Thyroid gland (tissue), 4 donors: Measurements from ENCODE around the gene MGST1. TPM values are rescaled to one million over a fixed set of nuclear protein-coding genes. Genes with fewer than 3 reads are reported as not detected.

ENCODE experiments used
- DNase-seq, 2 donors: peaks; one replicate each; pipeline ENCODE4 v3.0.0-alpha.2; 2019
- H3K27ac ChIP-seq, 3 donors: fragments of 200-600 bp; sonication (generic); 1 replicate in 2 of 3; 2 replicates in 1 of 3; pipeline ENCODE4 v1.5.1; 2016 to 2019; ENCODE audit warnings: mild to moderate bottlenecking in 1 of 3, moderate library complexity in 1 of 3
- H3K27me3 ChIP-seq: fragments of 200-600 bp; sonication (generic); one replicate; pipeline ENCODE4 v1.5.1; 2019
- H3K36me3 ChIP-seq, 2 donors: fragments of 200-600 bp; sonication (generic); one replicate each; pipeline ENCODE4 v1.5.1; 2016 to 2019
- H3K4me1 ChIP-seq, 2 donors: fragments of 200-600 bp; sonication (generic); one replicate each; pipeline ENCODE4 v1.5.1; 2017 to 2019
- H3K4me3 ChIP-seq, 3 donors: fragments of 200-600 bp; sonication (generic); replicated peaks in 1 of 3; 1 replicate in 2 of 3; 2 replicates in 1 of 3; pipeline ENCODE4 v1.5.1; 2016; ENCODE audit warnings: mild to moderate bottlenecking in 1 of 3
- H3K9me3 ChIP-seq: fragments of 200-600 bp; sonication (generic); one replicate; pipeline ENCODE4 v1.5.1; 2017
- CTCF ChIP-seq, 6 experiments: fragments of 200-600 bp in 3 of 6; fragments of 450-650 bp in 3 of 6; sonication (generic) in 3 of 6; IDR thresholded peaks; one replicate each; pipeline ENCODE4 v1.5.1; 2016 to 2019; ENCODE audit warnings: antibody characterized with exemption in 6 of 6, mild to moderate bottlenecking in 2 of 6, inconsistent platforms in 1 of 6, moderate library complexity in 1 of 6
- POLR2A ChIP-seq, 2 donors: fragments of 450-650 bp; IDR thresholded peaks; one replicate each; pipeline ENCODE4 v1.6.1; 2017; ENCODE audit warnings: antibody characterized with exemption in 2 of 2, mild to moderate bottlenecking in 2 of 2, moderate library complexity in 1 of 2
- WGBS, 2 donors: methylation state at CpG; one replicate each; pipeline ENCODE4 v1.1.5; 2017; 5-methylcytosine and 5-hydroxymethylcytosine counted together
- intact Hi-C: fragments of 100-400 bp; cut with DNase I; formaldehyde crosslinking; loops from one replicate; pipeline ENCODE4 v1.15.1; 2023
- total RNA-seq, 4 donors: library from RNA; depleted of rRNA; stranded (reverse); fragments of >200 nt; gene quantifications; one replicate each; pipeline ENCODE4 v1.2.3, GENCODE V29; 2016

MGST1 gene
- total RNA-seq, 4 donors from 2014 or later, result 454 to 666 (median 594) TPM

GRCh38 chr12:16324772-16325171 lies 22.7 kb upstream of the MGST1 start:
- WGBS, 2 donors, result 92 to 95% methylated on average over 3 of the region's 3 CpGs
- intact Hi-C loops, result no loop called here
- no peak for TF ChIP-seq CTCF (IDR thresholded peaks at IDR 0.05)
- TF ChIP-seq POLR2A (IDR thresholded peaks at IDR 0.05), result no peak
- Histone ChIP-seq H3K27ac (no peak overlapping the region), H3K9me3 (no peaks in the 10 kb centered on the region), H3K36me3 (no peaks in the 10 kb centered on the region), H3K4me1 (no peaks in the 10 kb centered on the region), H3K4me3 (no peak overlapping the region), H3K27me3 (no peaks in the 10 kb centered on the region)
- DNase-seq, result no peak

GRCh38 chr12:16325426-16325825 lies 22.0 kb upstream of the MGST1 start:
- 44 to 56% methylated on average over 3 of the region's 3 CpGs for WGBS, 2 donors
- H3K4me3 ChIP-seq, result no peak overlapping the region
- no peak for TF ChIP-seq CTCF (IDR thresholded peaks at IDR 0.05)
- TF ChIP-seq POLR2A (IDR thresholded peaks at IDR 0.05), result no peak
- H3K27me3 ChIP-seq, result no peaks in the 10 kb centered on the region
- H3K36me3 ChIP-seq, result no peaks in the 10 kb centered on the region
- DNase-seq, result no peak
- no peaks in the 10 kb centered on the region for H3K9me3 ChIP-seq
- H3K4me1 ChIP-seq, result no peaks in the 10 kb centered on the region
- intact Hi-C loops, result no loop called here
- H3K27ac ChIP-seq, result no peak overlapping the region

GRCh38 chr12:16327963-16328362 lies 19.5 kb upstream of the MGST1 start:
- no peak overlapping the region for H3K4me3 ChIP-seq
- TF ChIP-seq POLR2A (IDR thresholded peaks at IDR 0.05) (no peak), CTCF (IDR thresholded peaks at IDR 0.05) (no peak)
- no peaks in the 10 kb centered on the region for H3K36me3 ChIP-seq
- no peaks in the 10 kb centered on the region for H3K4me1 ChIP-seq
- H3K27ac ChIP-seq, result no peak overlapping the region
- DNase-seq, result no peak
- H3K27me3 ChIP-seq, result no peaks in the 10 kb centered on the region
- 93 to 100% methylated on average over 1 of the region's 1 CpG for WGBS, 2 donors
- intact Hi-C loops, result no loop called here
- no peaks in the 10 kb centered on the region for H3K9me3 ChIP-seq

GRCh38 chr12:16329594-16329993 lies 17.9 kb upstream of the MGST1 start:
- Histone ChIP-seq H3K9me3 (no peaks in the 10 kb centered on the region), H3K27ac (no peak overlapping the region), H3K27me3 (no peaks in the 10 kb centered on the region), H3K4me3 (no peak overlapping the region), H3K36me3 (no peaks in the 10 kb centered on the region), H3K4me1 (no peaks in the 10 kb centered on the region)
- TF ChIP-seq POLR2A (IDR thresholded peaks at IDR 0.05), result no peak
- no peak for TF ChIP-seq CTCF (IDR thresholded peaks at IDR 0.05)
- no peak for DNase-seq
- WGBS, 2 donors, result 74 to 79% methylated on average over 2 of the region's 2 CpGs
- intact Hi-C loops, result no loop called here

- whole genome bisulfite sequencing, 2 donors, result 94 to 99% methylated on average over 4 of the region's 4 CpGs
- no peak for DNase-seq
- no peak for TF ChIP-seq POLR2A (IDR thresholded peaks at IDR 0.05)
- no peak for TF ChIP-seq CTCF (IDR thresholded peaks at IDR 0.05)
- H3K4me1 ChIP-seq, result no peaks in the 10 kb centered on the region
- H3K9me3 ChIP-seq, result no peaks in the 10 kb centered on the region
- no peaks in the 10 kb centered on the region for H3K36me3 ChIP-seq
- H3K27ac ChIP-seq, result no peak overlapping the region
- no peak overlapping the region for H3K4me3 ChIP-seq
- no peaks in the 10 kb centered on the region for H3K27me3 ChIP-seq
- intact Hi-C loops, result no loop called here
These were observed 16.9 kb upstream of the MGST1 start for GRCh38 chr12:16330560-16330959.
